OCI-LY1 (cell line): ENCODE results near the gene NUP188.

Source experiments
- H2AFZ ChIP-seq: fragments of 200-600 bp; sonication (generic), shearing (Covaris generic); 2 replicates; pipeline ENCODE4 v1.6.0; 2014; ENCODE audit warnings: antibody characterized with exemption, mild to moderate bottlenecking, low read length
- H3F3A ChIP-seq: fragments of 200-600 bp; sonication (generic), shearing (Covaris generic); 2 replicates; pipeline ENCODE4 v1.6.0; 2014; ENCODE audit warnings: mild to moderate bottlenecking, antibody characterized with exemption, low read length, moderate library complexity; ENCODE audit not compliant: insufficient read depth
- H3K27ac ChIP-seq: fragments of 200-600 bp; sonication (generic); 2 replicates; pipeline ENCODE4 v1.5.1; 2014; ENCODE audit warnings: low read length, mixed run types, mild to moderate bottlenecking, low read depth; ENCODE audit not compliant: poor library complexity, severe bottlenecking
- H3K27me3 ChIP-seq: fragments of 200-600 bp; sonication (generic); 2 replicates; pipeline ENCODE4 v1.6.0; 2014; ENCODE audit warnings: antibody characterized with exemption, mild to moderate bottlenecking, low read length, moderate library complexity; ENCODE audit not compliant: insufficient read depth
- H3K36me3 ChIP-seq: fragments of 200-600 bp; sonication (generic); 2 replicates; pipeline ENCODE4 v1.6.1; 2014; ENCODE audit warnings: mild to moderate bottlenecking, antibody characterized with exemption, low read length, moderate library complexity, mixed read lengths; ENCODE audit not compliant: insufficient read depth
- H3K4me1 ChIP-seq: fragments of 200-600 bp; sonication (generic); 2 replicates; pipeline ENCODE4 v1.5.1; 2014; ENCODE audit warnings: mild to moderate bottlenecking, low read length, moderate library complexity; ENCODE audit not compliant: insufficient read depth, severe bottlenecking
- H3K4me2 ChIP-seq: fragments of 200-600 bp; sonication (generic), shearing (Covaris generic); 2 replicates; pipeline ENCODE4 v1.6.1; 2014; ENCODE audit warnings: low read length
- H3K4me3 ChIP-seq: fragments of 200-600 bp; sonication (generic); 2 replicates; pipeline ENCODE4 v1.5.1; 2014; ENCODE audit warnings: low read length, low read depth, mild to moderate bottlenecking, mixed read lengths; ENCODE audit not compliant: poor library complexity, severe bottlenecking
- H3K79me2 ChIP-seq: fragments of 200-600 bp; shearing (Covaris generic); 2 replicates; pipeline ENCODE4 v1.6.1; 2016; ENCODE audit warnings: mixed run types, low read length, mixed read lengths; ENCODE audit not compliant: insufficient read depth
- H3K9ac ChIP-seq: fragments of 200-600 bp; sonication (generic), shearing (Covaris generic); 2 replicates; pipeline ENCODE4 v1.6.1; 2014; ENCODE audit warnings: mild to moderate bottlenecking, low read length, mixed read lengths
- H3K9me2 ChIP-seq: fragments of 200-600 bp; sonication (generic), shearing (Covaris generic); 2 replicates; pipeline ENCODE4 v1.6.1; 2014; ENCODE audit warnings: low read depth, mild to moderate bottlenecking, low read length, mixed read lengths
- H3K9me3 ChIP-seq: fragments of 200-600 bp; shearing (Covaris generic); 2 replicates; pipeline ENCODE4 v1.6.1; 2014; ENCODE audit warnings: low read length, mixed read lengths
- H4K20me1 ChIP-seq: fragments of 200-600 bp; sonication (generic), shearing (Covaris generic); 2 replicates; pipeline ENCODE4 v1.6.0; 2016; ENCODE audit warnings: mild to moderate bottlenecking, low read length; ENCODE audit not compliant: insufficient read depth
- EZH2 ChIP-seq: fragments of 200-600 bp; sonication (generic), shearing (Covaris generic); IDR thresholded peaks from 2 replicates; pipeline ENCODE4 v1.8.0; 2017; ENCODE audit warnings: borderline replicate concordance, mixed run types, mild to moderate bottlenecking, antibody characterized with exemption, low read length, moderate library complexity, mixed read lengths
- TF ChIP-seq, protein P1 (sequence below): fragments of 200-600 bp; sonication (generic), shearing (Covaris generic); IDR thresholded peaks from 2 replicates; pipeline ENCODE4 v1.5.1; 2017; ENCODE audit warnings: mild to moderate bottlenecking, antibody characterized with exemption, low read length, moderate library complexity, mixed read lengths

Gene NUP188

DNA sequence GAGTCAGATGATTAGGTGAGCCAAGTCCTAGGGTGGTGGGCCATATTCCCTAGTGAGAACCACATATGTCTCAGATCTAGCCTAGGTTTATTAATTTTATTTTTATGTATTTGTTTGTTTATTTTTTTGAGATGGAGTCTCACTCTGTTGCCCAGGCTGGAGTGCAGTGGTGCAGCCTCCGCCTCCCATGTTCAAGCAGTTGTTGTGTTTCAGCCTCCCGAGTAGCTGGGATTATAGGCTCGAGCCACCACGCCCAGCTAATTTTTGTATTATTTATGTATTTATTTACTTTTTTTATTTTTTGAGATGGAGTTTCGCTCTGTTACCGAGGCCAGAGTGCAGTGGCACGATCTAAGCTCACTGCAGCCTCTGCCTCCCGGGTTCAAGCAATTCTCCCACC, 36.0 kb downstream of the NUP188 start:
- no peaks in the 10 kb centered on the region for H3K9me2 ChIP-seq
- H3K9me3 ChIP-seq, result no peaks in the 10 kb centered on the region
- H3K4me3 ChIP-seq, result no peak overlapping the region
- no peak overlapping the region for H3K27ac ChIP-seq
- no peak overlapping the region for H2AFZ ChIP-seq
- H3F3A ChIP-seq, result no peaks in the 10 kb centered on the region
- H3K9ac ChIP-seq, result no peak overlapping the region
- no peaks in the 10 kb centered on the region for H3K79me2 ChIP-seq
- peaks cover 89% of the 10 kb centered on the region for H3K36me3 ChIP-seq
- TF ChIP-seq, protein P1, sequence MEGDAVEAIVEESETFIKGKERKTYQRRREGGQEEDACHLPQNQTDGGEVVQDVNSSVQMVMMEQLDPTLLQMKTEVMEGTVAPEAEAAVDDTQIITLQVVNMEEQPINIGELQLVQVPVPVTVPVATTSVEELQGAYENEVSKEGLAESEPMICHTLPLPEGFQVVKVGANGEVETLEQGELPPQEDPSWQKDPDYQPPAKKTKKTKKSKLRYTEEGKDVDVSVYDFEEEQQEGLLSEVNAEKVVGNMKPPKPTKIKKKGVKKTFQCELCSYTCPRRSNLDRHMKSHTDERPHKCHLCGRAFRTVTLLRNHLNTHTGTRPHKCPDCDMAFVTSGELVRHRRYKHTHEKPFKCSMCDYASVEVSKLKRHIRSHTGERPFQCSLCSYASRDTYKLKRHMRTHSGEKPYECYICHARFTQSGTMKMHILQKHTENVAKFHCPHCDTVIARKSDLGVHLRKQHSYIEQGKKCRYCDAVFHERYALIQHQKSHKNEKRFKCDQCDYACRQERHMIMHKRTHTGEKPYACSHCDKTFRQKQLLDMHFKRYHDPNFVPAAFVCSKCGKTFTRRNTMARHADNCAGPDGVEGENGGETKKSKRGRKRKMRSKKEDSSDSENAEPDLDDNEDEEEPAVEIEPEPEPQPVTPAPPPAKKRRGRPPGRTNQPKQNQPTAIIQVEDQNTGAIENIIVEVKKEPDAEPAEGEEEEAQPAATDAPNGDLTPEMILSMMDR, result no peak
- no peak for TF ChIP-seq EZH2
- no peaks in the 10 kb centered on the region for H4K20me1 ChIP-seq
- H3K27me3 ChIP-seq, result no peaks in the 10 kb centered on the region
- H3K4me2 ChIP-seq, result no peak overlapping the region
- H3K4me1 ChIP-seq, result no peaks in the 10 kb centered on the region

- Histone ChIP-seq H3K4me3 (no peak overlapping the region), H3K27me3 (no peaks in the 10 kb centered on the region), H3K9me2 (no peaks in the 10 kb centered on the region), H4K20me1 (no peaks in the 10 kb centered on the region), H3K9ac (no peak overlapping the region), H3K4me2 (no peak overlapping the region), H3K4me1 (no peaks in the 10 kb centered on the region), H2AFZ (no peak overlapping the region), H3F3A (no peaks in the 10 kb centered on the region), H3K9me3 (no peaks in the 10 kb centered on the region), H3K79me2 (no peaks in the 10 kb centered on the region), H3K27ac (no peak overlapping the region), H3K36me3 (peaks cover 76% of the 10 kb centered on the region)
- TF ChIP-seq, protein P1, result no peak
- TF ChIP-seq EZH2, result no peak
These were observed 39.2 kb downstream of the NUP188 start for GRCh38 chr9:128986671-128987070.

DNA sequence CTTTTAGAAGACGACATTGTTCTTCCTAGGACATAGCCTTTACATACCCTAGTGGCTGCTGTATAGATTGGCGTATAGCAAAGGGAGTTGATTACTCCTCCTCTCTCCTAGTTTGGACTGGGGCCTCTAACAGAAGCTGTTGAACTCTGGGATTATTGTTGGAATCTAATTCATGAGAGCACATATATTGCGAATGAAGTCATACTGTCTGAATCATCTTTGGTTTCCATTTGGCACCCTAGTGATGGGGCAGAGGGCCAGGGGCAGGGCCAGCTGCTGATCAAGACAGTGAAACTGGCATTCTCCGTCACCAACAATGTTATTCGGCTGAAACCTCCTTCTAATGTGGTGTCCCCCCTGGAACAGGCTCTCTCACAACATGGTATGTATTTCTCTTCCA, 40.3 kb downstream of the NUP188 start:
- Histone ChIP-seq H3K79me2 (no peaks in the 10 kb centered on the region), H3K4me1 (no peaks in the 10 kb centered on the region), H3K4me2 (no peak overlapping the region), H3K9me2 (no peaks in the 10 kb centered on the region), H2AFZ (no peak overlapping the region), H4K20me1 (no peaks in the 10 kb centered on the region), H3K9me3 (no peaks in the 10 kb centered on the region), H3K27me3 (no peaks in the 10 kb centered on the region), H3F3A (no peaks in the 10 kb centered on the region), H3K27ac (no peak overlapping the region), H3K4me3 (no peak overlapping the region), H3K9ac (no peak overlapping the region), H3K36me3 (peaks cover 73% of the 10 kb centered on the region)
- TF ChIP-seq, protein P1, result no peak
- no peak for TF ChIP-seq EZH2
